Activated B cell treated with CpG ODN at 0.5 μM for 24 hours (primary cell): ENCODE measurements around the gene CPEB1. TPM values are rescaled to one million over a fixed set of nuclear protein-coding genes. Genes with fewer than 3 reads are reported as not detected.

ENCODE experiments used
- ATAC-seq: fragments of 200-7000 bp; cut with Tn5 transposase; one replicate; pipeline ENCODE4 v1.10.0; 2021; ENCODE audit warnings: low read depth, mild to moderate bottlenecking, moderate library complexity
- CTCF ChIA-PET: fragments of 350-600 bp; sonication (Branson Sonifier 250); formaldehyde crosslinking; loops from one replicate; lab custom pipeline; 2021; ENCODE audit warnings: antibody characterized with exemption; lab: Charles Lee
- POLR2A ChIA-PET: fragments of 350-600 bp; sonication (Branson Sonifier 250); formaldehyde crosslinking; loops from one replicate; lab custom pipeline; 2021; ENCODE audit warnings: antibody characterized with exemption; lab: Charles Lee
- DNase-seq: peaks from one replicate; pipeline ENCODE4 v3.0.0; 2022
- H3K27ac Mint-ChIP-seq: one replicate; pipeline ENCODE4 v1.8.0; 2020; ENCODE audit warnings: mixed read lengths
- H3K27me3 Mint-ChIP-seq: one replicate; pipeline ENCODE4 v1.8.0; 2021; ENCODE audit warnings: mixed read lengths
- H3K36me3 Mint-ChIP-seq: one replicate; pipeline ENCODE4 v1.8.0; 2021; ENCODE audit warnings: low read depth, mixed read lengths
- H3K4me1 Mint-ChIP-seq: one replicate; pipeline ENCODE4 v1.8.0; 2021; ENCODE audit warnings: mixed read lengths
- H3K4me3 Mint-ChIP-seq: one replicate; pipeline ENCODE4 v1.8.0; 2020; ENCODE audit warnings: mild to moderate bottlenecking, mixed read lengths
- H3K9me3 Mint-ChIP-seq: one replicate; pipeline ENCODE4 v1.8.0; 2020; ENCODE audit warnings: mixed read lengths
- CTCF ChIP-seq: fragments of 200-600 bp; IDR thresholded peaks from one replicate; pipeline ENCODE4 v1.8.0; 2022; ENCODE audit warnings: antibody characterized with exemption, mild to moderate bottlenecking
- intact Hi-C: fragments of 100-400 bp; cut with micrococcal nuclease; formaldehyde crosslinking; loops from one replicate; pipeline ENCODE4 v1.15.1; 2024
- total RNA-seq: library from RNA; stranded (reverse); gene quantifications from 2 replicates; pipeline ENCODE4 v1.2.3, GENCODE V29; 2022

Gene CPEB1
- total RNA-seq: not detected in 2 replicates

- ATAC-seq (peak; percentile 57), DNase-seq (peak; percentile 24)
- Mint-ChIP-seq H3K27ac (no peak within 1 kb of the TSS), H3K4me3 (peak within 1 kb of the TSS; percentile 54), H3K36me3 (no peaks in the 10 kb centered on the region), H3K9me3 (no peaks in the 10 kb centered on the region), H3K27me3 (peaks cover 55% of the 10 kb centered on the region), H3K4me1 (peaks cover 5% of the 10 kb centered on the region)
- TF ChIP-seq CTCF: no peak
- intact Hi-C loops: loop anchor here (5.0 kb wide), 1 partner anchor 340 kb away; the partner anchor contains the start of gene RAMAC
- POLR2A ChIA-PET: no interaction called here
- CTCF ChIA-PET: no interaction called here
Observed at GRCh38 chr15:82647045-82647834, at the start of gene CPEB1. TSS of gene CPEB1 (minus strand) at chr15:82647363. CDS start at chr15:82628459, 18,904 bp downstream.

GRCh38 chr15:82692171-82692570 is 45.0 kb upstream of the CPEB1 start:
- Mint-ChIP-seq H3K27ac (no peak overlapping the region), H3K36me3 (no peaks in the 10 kb centered on the region), H3K4me1 (no peaks in the 10 kb centered on the region), H3K4me3 (no peak overlapping the region), H3K9me3 (no peaks in the 10 kb centered on the region), H3K27me3 (peaks cover 2% of the 10 kb centered on the region)
- DNase-seq (no peak), ATAC-seq (no peak)
- ChIA-PET CTCF (no interaction called here), POLR2A (no interaction called here)
- no peak for TF ChIP-seq CTCF
- intact Hi-C loops: no loop called here

GRCh38 chr15:82689147-82689546 is 42.0 kb upstream of the CPEB1 start:
- H3K27me3 Mint-ChIP-seq: peaks cover 2% of the 10 kb centered on the region
- H3K4me3 Mint-ChIP-seq: no peak overlapping the region
- H3K9me3 Mint-ChIP-seq: no peaks in the 10 kb centered on the region
- H3K27ac Mint-ChIP-seq: no peak overlapping the region
- ATAC-seq (no peak), DNase-seq (no peak)
- H3K36me3 Mint-ChIP-seq: no peaks in the 10 kb centered on the region
- ChIA-PET POLR2A (no interaction called here), CTCF (no interaction called here)
- no peak for TF ChIP-seq CTCF
- H3K4me1 Mint-ChIP-seq: no peaks in the 10 kb centered on the region
- intact Hi-C loops: no loop called here

- Mint-ChIP-seq H3K4me1 (no peaks in the 10 kb centered on the region), H3K27ac (no peak overlapping the region), H3K27me3 (peaks cover 4% of the 10 kb centered on the region), H3K36me3 (no peaks in the 10 kb centered on the region), H3K9me3 (no peaks in the 10 kb centered on the region), H3K4me3 (no peak overlapping the region)
- TF ChIP-seq CTCF: no peak
- ChIA-PET CTCF (no interaction called here), POLR2A (no interaction called here)
- ATAC-seq: no peak
- intact Hi-C loops: no loop called here
- DNase-seq: no peak
Observed at GRCh38 chr15:82688691-82689090, 41.5 kb upstream of the CPEB1 start.

GRCh38 chr15:82681371-82681770 is 34.2 kb upstream of the CPEB1 start:
- H3K27me3 Mint-ChIP-seq: peaks cover 11% of the 10 kb centered on the region
- DNase-seq (no peak), ATAC-seq (no peak)
- ChIA-PET POLR2A (interaction anchor here (0.7 to 1.9 kb wide), 4 partner anchors 69 to 330 kb away, joined by 5 to 7 read pairs (median 6); partner anchors contain the start of gene C15orf40), CTCF (no interaction called here)
- TF ChIP-seq CTCF: no peak
- intact Hi-C loops: loop anchor here (2.0 kb wide), 2 partner anchors 27 to 69 kb away; partner anchors contain the start of gene AP3B2
- H3K27ac Mint-ChIP-seq: peak overlapping the region; percentile 82
- H3K36me3 Mint-ChIP-seq: peaks cover 3% of the 10 kb centered on the region
- peaks cover 12% of the 10 kb centered on the region for H3K4me1 Mint-ChIP-seq
- no peaks in the 10 kb centered on the region for H3K9me3 Mint-ChIP-seq
- peak overlapping the region; percentile 87 for H3K4me3 Mint-ChIP-seq
